ENCODE measurements around the gene ZNF652.

The ZNF652 gene

GRCh38 chr17:49357516-49357915 is 4.5 kb downstream of the ZNF652 start:
- no peak for DNase-seq

- no peak for DNase-seq
These were observed 5.7 kb downstream of the ZNF652 start for GRCh38 chr17:49356320-49356719.

GRCh38 chr17:49353607-49354006 is 8.4 kb downstream of the ZNF652 start:
- no peak for DNase-seq

GRCh38 chr17:49352587-49353154 is 9.4 kb downstream of the ZNF652 start:
- DNase-seq: no peak

- DNase-seq: no peak
These were observed 10.4 kb downstream of the ZNF652 start for GRCh38 chr17:49351572-49352140.

GRCh38 chr17:49349541-49349940 is 12.5 kb downstream of the ZNF652 start:
- DNase-seq: no peak

- DNase-seq: no peak
These were observed 17.1 kb downstream of the ZNF652 start for GRCh38 chr17:49344914-49345313.

- DNase-seq: no peak
These were observed 18.8 kb downstream of the ZNF652 start for GRCh38 chr17:49343273-49343672.

GRCh38 chr17:49342575-49342936 is 19.5 kb downstream of the ZNF652 start:
- no peak for DNase-seq

- no peak for DNase-seq
These were observed 20.7 kb downstream of the ZNF652 start for GRCh38 chr17:49341356-49341755.

GRCh38 chr17:49339354-49339753 is 22.7 kb downstream of the ZNF652 start:
- DNase-seq: no peak

- DNase-seq: no peak
These were observed 23.2 kb downstream of the ZNF652 start for GRCh38 chr17:49338883-49339282.

- DNase-seq: no peak
These were observed 24.2 kb downstream of the ZNF652 start for GRCh38 chr17:49337884-49338283.

- DNase-seq: no peak
These were observed 27.1 kb downstream of the ZNF652 start for GRCh38 chr17:49334744-49335512.

- no peak for DNase-seq
These were observed 28.2 kb downstream of the ZNF652 start for GRCh38 chr17:49333804-49334203.

GRCh38 chr17:49327835-49328784 is 33.9 kb downstream of the ZNF652 start:
- DNase-seq: no peak

- no peak for DNase-seq
These were observed 36.1 kb downstream of the ZNF652 start for GRCh38 chr17:49325980-49326379.

- no peak for DNase-seq
These were observed 43.5 kb downstream of the ZNF652 start for GRCh38 chr17:49318435-49318965.

GRCh38 chr17:49316889-49317675 is 45.0 kb downstream of the ZNF652 start:
- DNase-seq: peak in 1 of 14 donors; percentile 9

GRCh38 chr17:49316258-49316570 is 45.8 kb downstream of the ZNF652 start:
- peak in 1 of 14 donors; percentile 32 for DNase-seq

- DNase-seq: peak in 11 of 14 donors; percentile 19 to 62 (median 50)
These were observed 46.3 kb downstream of the ZNF652 start for GRCh38 chr17:49315551-49316257.

All from C1 segment of cervical spinal cord (tissue), 14 donors.